Measurements from ENCODE around the gene IRAK3.

IRAK3 gene

DNA sequence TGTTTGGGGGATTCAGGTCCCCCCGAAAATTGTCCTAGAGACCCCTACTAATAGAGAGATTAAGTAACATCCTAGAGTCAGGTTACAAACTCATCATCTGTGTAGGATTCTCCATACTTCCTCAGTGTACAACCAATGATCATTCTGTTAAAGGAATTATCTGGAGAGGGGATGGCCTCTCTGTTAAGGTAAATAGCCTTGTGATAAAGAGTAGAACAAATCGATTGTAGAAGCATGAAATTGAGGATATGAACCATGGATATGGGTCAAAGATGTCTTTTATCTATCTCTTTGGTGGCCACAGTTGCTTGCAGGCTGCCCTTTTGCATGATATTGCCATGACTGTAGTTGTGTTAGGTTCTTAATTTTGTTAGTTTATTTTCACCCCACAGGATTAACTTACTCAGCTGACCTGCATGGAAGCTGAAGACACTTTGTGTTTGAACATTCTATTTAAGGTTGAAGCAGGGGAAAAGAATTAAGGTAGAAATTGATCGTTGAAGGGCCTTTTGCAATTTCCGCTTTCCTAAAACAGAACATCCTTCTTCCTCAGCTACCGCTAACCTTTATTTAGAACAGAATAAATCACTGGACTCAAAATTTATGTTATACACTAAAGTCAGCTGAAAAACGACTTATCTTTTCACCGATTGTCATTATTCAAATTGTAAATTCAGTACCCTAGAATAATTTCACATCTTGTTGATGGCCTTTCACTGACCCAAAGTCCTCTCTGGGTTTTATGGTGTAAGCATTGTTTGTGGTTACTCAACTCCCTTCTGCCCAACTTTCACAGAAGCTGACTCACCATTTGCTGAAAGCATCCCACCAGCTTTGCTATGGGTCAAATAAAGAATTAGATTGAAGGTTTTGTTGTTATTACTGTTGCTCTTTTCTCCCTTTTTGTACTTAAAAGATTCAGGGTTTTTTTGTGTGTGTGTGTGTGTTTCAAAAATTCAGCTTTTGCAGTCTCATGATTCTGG lies 52.3 kb downstream of the IRAK3 start:
- no peak overlapping the region for H4K91ac ChIP-seq (ENCODE audit: low read depth, low read length, poor library complexity)
- H3K14ac ChIP-seq (ENCODE audit: low read length): no peak overlapping the region
- H4K8ac ChIP-seq (ENCODE audit: low read depth, low read length): no peak overlapping the region
- no peak overlapping the region for H3K4me2 ChIP-seq (ENCODE audit: insufficient read depth, low read length, poor library complexity, severe bottlenecking)
- no peak for DNase-seq (ENCODE audit: low spot score)
- H2AFZ ChIP-seq (ENCODE audit: low read length): no peak overlapping the region
- no peak overlapping the region for H3K4ac ChIP-seq (ENCODE audit: low read length)
- no peak overlapping the region for H3K18ac ChIP-seq (ENCODE audit: low read length)
- H3K9ac ChIP-seq (ENCODE audit: low read depth, low read length, poor library complexity): no peak overlapping the region
- H2AK5ac ChIP-seq (ENCODE audit: low read depth, low read length): no peak overlapping the region
- no peak overlapping the region for H2BK120ac ChIP-seq (ENCODE audit: low read depth, low read length)
- no peaks in the 10 kb centered on the region for H3K9me3 ChIP-seq (replicated peaks in 1 of 2; ENCODE audit: control insufficient read depth in 2 of 2, insufficient read depth in 1 of 2, low read depth in 1 of 2, low read length in 2 of 2)
- WGBS, 2 donors (ENCODE audit: extremely low coverage in 2 of 2, insufficient read length in 2 of 2, insufficient replicate concordance in 1 of 2): no CpG with 5 or more reads among the region's 7 CpGs
- no peak overlapping the region for H2BK5ac ChIP-seq (ENCODE audit: low read length)
- H3K36me3 ChIP-seq (replicated peaks in 1 of 2; ENCODE audit: control insufficient read depth in 2 of 2, insufficient read depth in 2 of 2, low read length in 2 of 2): no peaks in the 10 kb centered on the region
- H3K27ac ChIP-seq (replicated peaks; ENCODE audit: low read length): no peak overlapping the region
- H3K23ac ChIP-seq (ENCODE audit: low read depth, low read length, poor library complexity): no peak overlapping the region
- H3K4me3 ChIP-seq (ENCODE audit: low read length in 2 of 2): no peak overlapping the region
- no peak overlapping the region for H2BK15ac ChIP-seq (ENCODE audit: low read length)
- H3K4me1 ChIP-seq (ENCODE audit: control insufficient read depth in 2 of 2, insufficient read depth in 1 of 2, low read depth in 1 of 2, low read length in 2 of 2): peaks cover 0 to 4% of the 10 kb centered on the region in 2 donors
- no peaks in the 10 kb centered on the region for H3K79me1 ChIP-seq (ENCODE audit: low read depth, low read length)
- no peak overlapping the region for H2BK12ac ChIP-seq (ENCODE audit: low read length)
- H3K27me3 ChIP-seq (ENCODE audit: control insufficient read depth in 3 of 3, insufficient read depth in 3 of 3, low read depth in 1 of 3, low read length in 3 of 3): peaks cover 0 to 37% (median 0%) of the 10 kb centered on the region in 3 experiments

DNA sequence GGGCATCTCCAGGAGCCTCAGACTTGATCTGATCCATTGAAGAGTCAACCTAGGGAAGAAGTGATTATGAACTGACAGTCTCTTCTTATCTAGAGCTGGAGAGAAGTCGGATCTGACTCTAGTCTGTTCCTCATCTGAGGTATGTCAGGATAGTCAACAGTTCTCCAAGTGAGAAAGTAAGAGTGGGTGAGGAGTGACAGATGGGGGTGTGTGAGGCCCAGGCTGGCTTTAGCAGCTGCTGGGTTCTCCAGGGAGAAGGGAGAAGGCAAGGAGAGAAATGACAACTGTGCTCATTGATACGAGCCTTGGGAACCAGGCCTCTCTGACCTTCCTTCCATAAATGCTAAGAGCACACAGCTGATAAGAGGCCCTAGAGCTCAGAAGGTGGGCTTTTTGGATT lies 53.3 kb downstream of the IRAK3 start:
- H3K4ac ChIP-seq (ENCODE audit: low read length): no peak overlapping the region
- H3K9me3 ChIP-seq (replicated peaks in 1 of 2; ENCODE audit: control insufficient read depth in 2 of 2, insufficient read depth in 1 of 2, low read depth in 1 of 2, low read length in 2 of 2): no peaks in the 10 kb centered on the region
- H3K18ac ChIP-seq (ENCODE audit: low read length): no peak overlapping the region
- peaks cover 0 to 4% of the 10 kb centered on the region in 2 donors for H3K4me1 ChIP-seq (ENCODE audit: control insufficient read depth in 2 of 2, insufficient read depth in 1 of 2, low read depth in 1 of 2, low read length in 2 of 2)
- no peaks in the 10 kb centered on the region for H3K79me1 ChIP-seq (ENCODE audit: low read depth, low read length)
- no peak overlapping the region for H3K27ac ChIP-seq (replicated peaks; ENCODE audit: low read length)
- no peak overlapping the region for H3K23ac ChIP-seq (ENCODE audit: low read depth, low read length, poor library complexity)
- H4K8ac ChIP-seq (ENCODE audit: low read depth, low read length): no peak overlapping the region
- H3K14ac ChIP-seq (ENCODE audit: low read length): no peak overlapping the region
- H3K9ac ChIP-seq (ENCODE audit: low read depth, low read length, poor library complexity): no peak overlapping the region
- H2BK120ac ChIP-seq (ENCODE audit: low read depth, low read length): no peak overlapping the region
- H3K36me3 ChIP-seq (replicated peaks in 1 of 2; ENCODE audit: control insufficient read depth in 2 of 2, insufficient read depth in 2 of 2, low read length in 2 of 2): no peaks in the 10 kb centered on the region
- no peak overlapping the region for H2BK12ac ChIP-seq (ENCODE audit: low read length)
- H4K91ac ChIP-seq (ENCODE audit: low read depth, low read length, poor library complexity): no peak overlapping the region
- no CpG with 5 or more reads among the region's 2 CpGs for WGBS, 2 donors (ENCODE audit: extremely low coverage in 2 of 2, insufficient read length in 2 of 2, insufficient replicate concordance in 1 of 2)
- DNase-seq (ENCODE audit: low spot score): no peak
- H2BK15ac ChIP-seq (ENCODE audit: low read length): no peak overlapping the region
- H3K27me3 ChIP-seq (ENCODE audit: control insufficient read depth in 3 of 3, insufficient read depth in 3 of 3, low read depth in 1 of 3, low read length in 3 of 3): peaks cover 0 to 28% (median 0%) of the 10 kb centered on the region in 3 experiments
- H3K4me2 ChIP-seq (ENCODE audit: insufficient read depth, low read length, poor library complexity, severe bottlenecking): no peak overlapping the region
- no peak overlapping the region for H2BK5ac ChIP-seq (ENCODE audit: low read length)
- H3K4me3 ChIP-seq (ENCODE audit: low read length in 2 of 2): no peak overlapping the region
- no peak overlapping the region for H2AK5ac ChIP-seq (ENCODE audit: low read depth, low read length)
- no peak overlapping the region for H2AFZ ChIP-seq (ENCODE audit: low read length)

DNA sequence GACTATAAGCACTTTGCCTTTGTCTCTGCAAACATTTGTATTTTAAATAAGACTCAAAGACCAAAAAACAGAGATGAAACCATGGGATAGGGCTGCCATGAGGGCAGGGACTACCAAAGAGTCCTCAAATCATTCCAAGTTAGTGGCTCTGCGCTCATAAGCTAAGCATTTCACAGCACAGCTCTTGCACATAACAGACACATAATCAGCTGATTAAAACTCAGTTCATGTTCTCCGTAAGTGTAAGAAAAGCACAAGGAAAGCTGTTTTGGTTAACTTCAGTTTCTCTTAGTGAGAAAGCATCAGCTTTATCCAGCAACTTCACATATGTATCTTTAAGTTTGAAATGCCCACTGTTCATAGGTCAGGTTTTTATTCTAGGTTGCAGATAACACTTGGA lies 54.9 kb downstream of the IRAK3 start:
- Histone ChIP-seq H2BK12ac (ENCODE audit: low read length) (no peak overlapping the region), H2BK5ac (ENCODE audit: low read length) (no peak overlapping the region), H2BK120ac (ENCODE audit: low read depth, low read length) (no peak overlapping the region), H3K18ac (ENCODE audit: low read length) (no peak overlapping the region), H2BK15ac (ENCODE audit: low read length) (no peak overlapping the region), H3K36me3 (replicated peaks in 1 of 2; ENCODE audit: control insufficient read depth in 2 of 2, insufficient read depth in 2 of 2, low read length in 2 of 2) (no peaks in the 10 kb centered on the region), H3K4me1 (ENCODE audit: control insufficient read depth in 2 of 2, insufficient read depth in 1 of 2, low read depth in 1 of 2, low read length in 2 of 2) (peaks cover 0 to 4% of the 10 kb centered on the region in 2 donors), H3K23ac (ENCODE audit: low read depth, low read length, poor library complexity) (no peak overlapping the region), H3K4me2 (ENCODE audit: insufficient read depth, low read length, poor library complexity, severe bottlenecking) (no peak overlapping the region), H4K8ac (ENCODE audit: low read depth, low read length) (no peak overlapping the region), H3K27me3 (ENCODE audit: control insufficient read depth in 3 of 3, insufficient read depth in 3 of 3, low read depth in 1 of 3, low read length in 3 of 3) (peaks cover 0 to 12% (median 0%) of the 10 kb centered on the region in 3 experiments), H2AK5ac (ENCODE audit: low read depth, low read length) (no peak overlapping the region), H3K4ac (ENCODE audit: low read length) (no peak overlapping the region), H3K4me3 (ENCODE audit: low read length in 2 of 2) (no peak overlapping the region), H4K91ac (ENCODE audit: low read depth, low read length, poor library complexity) (no peak overlapping the region), H3K9ac (ENCODE audit: low read depth, low read length, poor library complexity) (no peak overlapping the region), H3K79me1 (ENCODE audit: low read depth, low read length) (no peaks in the 10 kb centered on the region), H2AFZ (ENCODE audit: low read length) (no peak overlapping the region), H3K27ac (replicated peaks; ENCODE audit: low read length) (no peak overlapping the region), H3K14ac (ENCODE audit: low read length) (no peak overlapping the region), H3K9me3 (replicated peaks in 1 of 2; ENCODE audit: control insufficient read depth in 2 of 2, insufficient read depth in 1 of 2, low read depth in 1 of 2, low read length in 2 of 2) (no peaks in the 10 kb centered on the region)
- no CpG with 5 or more reads among the region's 2 CpGs for WGBS, 2 donors (ENCODE audit: extremely low coverage in 2 of 2, insufficient read length in 2 of 2, insufficient replicate concordance in 1 of 2)
- no peak for DNase-seq (ENCODE audit: low spot score)

DNA sequence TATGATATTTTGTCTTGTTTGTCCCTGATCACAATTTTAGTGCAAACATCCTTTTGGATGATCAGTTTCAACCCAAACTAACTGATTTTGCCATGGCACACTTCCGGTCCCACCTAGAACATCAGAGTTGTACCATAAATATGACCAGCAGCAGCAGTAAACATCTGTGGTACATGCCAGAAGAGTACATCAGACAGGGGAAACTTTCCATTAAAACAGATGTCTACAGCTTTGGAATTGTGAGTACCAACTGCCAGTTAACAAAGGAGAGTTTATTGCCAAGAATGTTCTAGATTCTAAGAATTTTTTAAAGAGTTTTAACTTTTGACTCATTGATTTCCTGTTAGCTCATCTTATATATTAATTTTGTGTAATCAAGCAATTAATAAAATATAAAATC lies 55.4 kb downstream of the IRAK3 start:
- H3K4ac ChIP-seq (ENCODE audit: low read length): no peak overlapping the region
- H2BK15ac ChIP-seq (ENCODE audit: low read length): no peak overlapping the region
- H4K8ac ChIP-seq (ENCODE audit: low read depth, low read length): no peak overlapping the region
- no peaks in the 10 kb centered on the region for H3K79me1 ChIP-seq (ENCODE audit: low read depth, low read length)
- H3K36me3 ChIP-seq (replicated peaks in 1 of 2; ENCODE audit: control insufficient read depth in 2 of 2, insufficient read depth in 2 of 2, low read length in 2 of 2): no peaks in the 10 kb centered on the region
- no peak overlapping the region for H3K9ac ChIP-seq (ENCODE audit: low read depth, low read length, poor library complexity)
- H3K14ac ChIP-seq (ENCODE audit: low read length): no peak overlapping the region
- no CpG with 5 or more reads among the region's 1 CpG for WGBS, 2 donors (ENCODE audit: extremely low coverage in 2 of 2, insufficient read length in 2 of 2, insufficient replicate concordance in 1 of 2)
- H3K18ac ChIP-seq (ENCODE audit: low read length): no peak overlapping the region
- peaks cover 0 to 2% of the 10 kb centered on the region in 2 donors for H3K4me1 ChIP-seq (ENCODE audit: control insufficient read depth in 2 of 2, insufficient read depth in 1 of 2, low read depth in 1 of 2, low read length in 2 of 2)
- no peak for DNase-seq (ENCODE audit: low spot score)
- no peak overlapping the region for H2BK5ac ChIP-seq (ENCODE audit: low read length)
- no peak overlapping the region for H3K23ac ChIP-seq (ENCODE audit: low read depth, low read length, poor library complexity)
- no peak overlapping the region for H2AK5ac ChIP-seq (ENCODE audit: low read depth, low read length)
- H3K4me3 ChIP-seq (ENCODE audit: low read length in 2 of 2): no peak overlapping the region
- no peak overlapping the region for H2BK12ac ChIP-seq (ENCODE audit: low read length)
- no peak overlapping the region for H3K4me2 ChIP-seq (ENCODE audit: insufficient read depth, low read length, poor library complexity, severe bottlenecking)
- no peak overlapping the region for H4K91ac ChIP-seq (ENCODE audit: low read depth, low read length, poor library complexity)
- H2BK120ac ChIP-seq (ENCODE audit: low read depth, low read length): no peak overlapping the region
- H2AFZ ChIP-seq (ENCODE audit: low read length): no peak overlapping the region
- H3K9me3 ChIP-seq (replicated peaks in 1 of 2; ENCODE audit: control insufficient read depth in 2 of 2, insufficient read depth in 1 of 2, low read depth in 1 of 2, low read length in 2 of 2): no peaks in the 10 kb centered on the region
- no peak overlapping the region for H3K27ac ChIP-seq (replicated peaks; ENCODE audit: low read length)
- H3K27me3 ChIP-seq (ENCODE audit: control insufficient read depth in 3 of 3, insufficient read depth in 3 of 3, low read depth in 1 of 3, low read length in 3 of 3): peaks cover 0 to 7% (median 0%) of the 10 kb centered on the region in 3 experiments

Data from neuronal stem cell (in vitro differentiated cells).